HFF-Myc (cell line): Measurements from ENCODE around the gene TANK.

Source experiments
- DNase-seq: peaks from one replicate; pipeline ENCODE4 v3.0.0-alpha.2; 2011; ENCODE audit warnings: low read depth; ENCODE audit errors: extremely low read depth
- H3K4me3 ChIP-seq: replicated peaks from 2 replicates; pipeline ENCODE4 v1.5.1; 2011; ENCODE audit warnings: low read depth, mild to moderate bottlenecking, control low read depth, low read length
- TF ChIP-seq, protein P1 (sequence below): IDR thresholded peaks from 2 replicates; pipeline ENCODE4 v1.5.1; 2012; ENCODE audit warnings: mild to moderate bottlenecking, low read depth, low read length, control low read depth; ENCODE audit errors: missing control alignments

The TANK gene, protein sequence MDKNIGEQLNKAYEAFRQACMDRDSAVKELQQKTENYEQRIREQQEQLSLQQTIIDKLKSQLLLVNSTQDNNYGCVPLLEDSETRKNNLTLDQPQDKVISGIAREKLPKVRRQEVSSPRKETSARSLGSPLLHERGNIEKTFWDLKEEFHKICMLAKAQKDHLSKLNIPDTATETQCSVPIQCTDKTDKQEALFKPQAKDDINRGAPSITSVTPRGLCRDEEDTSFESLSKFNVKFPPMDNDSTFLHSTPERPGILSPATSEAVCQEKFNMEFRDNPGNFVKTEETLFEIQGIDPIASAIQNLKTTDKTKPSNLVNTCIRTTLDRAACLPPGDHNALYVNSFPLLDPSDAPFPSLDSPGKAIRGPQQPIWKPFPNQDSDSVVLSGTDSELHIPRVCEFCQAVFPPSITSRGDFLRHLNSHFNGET

DNA sequence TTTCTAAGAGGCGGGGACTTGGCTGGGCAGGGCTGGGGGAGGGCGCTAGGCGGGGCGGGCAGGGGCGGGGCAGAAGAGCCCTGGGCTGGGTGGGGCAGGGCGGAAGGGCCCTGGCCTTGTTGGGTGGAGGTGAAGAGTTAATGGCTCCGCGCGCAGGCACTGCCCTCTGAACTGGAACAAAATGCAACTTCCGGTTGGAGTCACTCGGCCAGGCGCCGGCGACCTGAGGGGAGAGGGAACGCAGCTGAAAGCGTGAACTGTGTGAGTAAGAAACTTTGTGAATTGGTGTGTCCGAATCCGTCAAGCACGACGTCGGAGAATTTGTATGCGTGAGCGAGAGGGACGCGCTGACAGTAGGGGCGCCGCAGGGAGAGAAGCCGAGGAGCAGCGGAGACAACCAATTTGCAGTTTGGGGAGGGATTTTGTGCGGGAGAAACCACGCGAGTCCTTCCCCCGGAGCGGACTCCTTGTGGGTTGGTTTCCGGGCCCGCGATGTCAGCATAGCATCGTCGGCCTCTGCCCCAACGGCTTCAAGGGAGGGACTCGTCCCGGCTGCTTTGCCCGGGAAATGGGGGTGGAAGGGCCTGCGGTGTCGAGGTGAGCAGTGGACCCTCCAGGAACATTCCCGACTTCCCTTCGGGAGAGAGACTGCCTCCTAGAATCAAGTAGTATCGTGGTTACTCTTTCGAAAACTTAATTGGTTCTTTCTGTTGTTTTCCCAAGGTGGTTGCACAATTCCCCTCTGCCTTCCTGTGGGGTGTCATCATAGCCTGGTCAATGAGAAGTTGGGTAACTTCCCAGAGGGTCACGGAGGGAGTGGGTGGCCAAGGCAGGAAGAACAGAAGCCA, at the start of gene TANK:
Gene TANK (plus strand): TSS at position 203 of the 848 bp plus-strand sequence. CDS start 19,235 bp downstream, outside the sequence.
- TF ChIP-seq, protein P1, sequence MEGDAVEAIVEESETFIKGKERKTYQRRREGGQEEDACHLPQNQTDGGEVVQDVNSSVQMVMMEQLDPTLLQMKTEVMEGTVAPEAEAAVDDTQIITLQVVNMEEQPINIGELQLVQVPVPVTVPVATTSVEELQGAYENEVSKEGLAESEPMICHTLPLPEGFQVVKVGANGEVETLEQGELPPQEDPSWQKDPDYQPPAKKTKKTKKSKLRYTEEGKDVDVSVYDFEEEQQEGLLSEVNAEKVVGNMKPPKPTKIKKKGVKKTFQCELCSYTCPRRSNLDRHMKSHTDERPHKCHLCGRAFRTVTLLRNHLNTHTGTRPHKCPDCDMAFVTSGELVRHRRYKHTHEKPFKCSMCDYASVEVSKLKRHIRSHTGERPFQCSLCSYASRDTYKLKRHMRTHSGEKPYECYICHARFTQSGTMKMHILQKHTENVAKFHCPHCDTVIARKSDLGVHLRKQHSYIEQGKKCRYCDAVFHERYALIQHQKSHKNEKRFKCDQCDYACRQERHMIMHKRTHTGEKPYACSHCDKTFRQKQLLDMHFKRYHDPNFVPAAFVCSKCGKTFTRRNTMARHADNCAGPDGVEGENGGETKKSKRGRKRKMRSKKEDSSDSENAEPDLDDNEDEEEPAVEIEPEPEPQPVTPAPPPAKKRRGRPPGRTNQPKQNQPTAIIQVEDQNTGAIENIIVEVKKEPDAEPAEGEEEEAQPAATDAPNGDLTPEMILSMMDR, result no peak
- peak; percentile 77 for DNase-seq
- peak within 1 kb of the TSS; percentile 84 for H3K4me3 ChIP-seq

DNA sequence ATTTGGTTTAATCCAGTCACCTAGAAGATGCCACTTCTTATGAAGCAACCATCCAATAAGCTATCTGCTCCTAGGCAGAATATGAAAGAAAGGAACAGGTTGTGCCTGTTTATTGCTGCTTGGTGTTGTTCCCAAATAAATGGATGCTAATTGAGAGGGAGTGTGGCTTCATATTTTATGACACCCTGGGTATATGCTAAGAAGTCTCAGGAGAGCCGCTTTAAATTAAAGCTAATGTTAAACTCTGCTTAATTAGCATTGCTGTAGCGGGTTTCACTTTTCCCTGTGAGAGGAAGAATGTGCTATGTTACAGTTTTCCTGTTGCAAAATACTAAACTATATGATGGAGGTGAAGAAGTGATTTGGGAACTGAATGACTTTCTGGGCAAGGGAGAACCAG, 48.7 kb upstream of the TANK start:
- TF ChIP-seq, protein P1, result no peak
- no peak for DNase-seq
- no peak overlapping the region for H3K4me3 ChIP-seq

DNA sequence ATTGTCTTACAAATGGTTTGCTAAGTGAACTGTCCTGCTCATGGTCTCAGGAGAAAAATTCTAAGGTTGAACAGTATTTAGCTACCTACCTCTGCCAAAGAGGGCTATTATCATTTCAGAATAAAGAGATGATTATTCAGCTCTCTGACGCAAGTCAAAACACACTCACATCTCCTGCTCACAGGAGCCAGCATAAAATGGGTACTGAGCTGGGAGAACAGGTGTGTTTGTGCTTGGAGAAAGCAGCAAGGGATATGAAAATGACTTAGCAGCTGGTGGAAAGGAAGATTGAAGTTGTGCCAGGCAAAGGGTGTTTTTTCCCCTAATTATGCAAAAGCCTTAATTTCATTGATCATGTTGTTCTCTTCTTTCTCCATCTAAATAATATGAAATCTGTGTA, 47.3 kb upstream of the TANK start:
- H3K4me3 ChIP-seq, result no peak overlapping the region
- no peak for DNase-seq
- TF ChIP-seq, protein P1, result no peak

DNA sequence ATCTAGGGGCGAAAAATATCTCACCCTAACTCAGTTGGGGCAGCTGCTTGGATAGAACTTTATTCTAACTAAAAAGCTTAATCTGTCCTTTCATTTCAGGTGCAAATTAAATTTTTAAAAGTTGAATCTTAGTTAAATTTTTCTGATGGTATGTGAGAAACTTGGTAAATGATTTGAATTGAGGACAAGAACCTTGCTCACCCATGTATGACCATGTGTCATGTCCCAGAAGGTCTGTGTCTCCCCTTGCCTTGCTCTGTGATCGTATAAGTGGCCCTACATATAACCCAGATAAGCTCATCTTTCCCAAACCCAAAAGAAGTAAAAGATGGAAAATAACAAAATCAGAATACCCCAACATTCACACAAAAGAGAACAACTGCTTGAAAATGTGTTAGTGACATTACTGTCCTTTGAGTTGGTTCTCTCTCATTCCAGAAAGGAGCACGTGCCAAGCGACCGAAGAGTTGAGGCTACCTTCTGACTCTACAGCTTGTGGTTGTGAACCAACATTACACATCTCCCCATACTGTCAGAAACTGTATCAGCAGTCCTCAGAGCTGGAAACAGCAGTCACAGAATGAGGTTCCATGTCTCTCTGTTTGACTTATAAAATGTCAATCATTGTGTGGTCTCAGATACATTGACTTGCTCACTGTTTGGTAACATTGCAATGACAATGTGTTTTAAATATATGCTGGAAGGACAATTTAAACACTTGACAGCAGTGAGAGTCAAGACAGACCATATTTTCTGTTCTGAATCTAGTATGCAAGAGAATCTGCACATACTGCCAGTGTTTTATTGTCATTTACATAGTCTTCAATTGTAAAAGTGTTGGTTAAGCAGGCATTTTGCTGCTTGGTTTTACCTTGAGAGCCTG, 46.3 kb upstream of the TANK start:
- H3K4me3 ChIP-seq, result no peak overlapping the region
- TF ChIP-seq, protein P1, result no peak
- no peak for DNase-seq

DNA sequence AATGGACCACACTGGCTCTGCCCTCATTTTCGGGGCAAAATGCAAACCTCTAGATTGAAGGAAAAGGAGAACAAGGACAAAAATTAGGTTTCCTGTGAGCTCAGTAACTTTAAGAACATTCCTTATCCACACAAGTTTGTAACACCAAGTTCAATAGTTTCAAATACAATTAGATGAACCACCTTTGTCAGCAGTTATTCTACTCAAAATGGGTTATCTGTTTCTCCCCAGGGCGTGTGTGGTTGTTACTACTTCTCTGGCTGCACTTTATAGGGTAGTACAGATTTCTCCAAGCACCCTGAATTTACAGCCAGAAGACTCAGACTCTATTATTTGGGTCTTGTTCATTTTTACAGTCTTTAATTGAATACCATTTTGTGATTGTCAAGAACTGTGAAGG, 45.0 kb upstream of the TANK start:
- DNase-seq, result no peak
- TF ChIP-seq, protein P1, result no peak
- H3K4me3 ChIP-seq, result no peak overlapping the region
